ENCODE data around the gene C5orf63. TPM values are rescaled to one million over a fixed set of nuclear protein-coding genes. Genes with fewer than 3 reads are reported as not detected.
A peak's percentile ranks its signal among the peaks of the same experiment; 100 is the strongest.

The C5orf63 gene
- total and polyA plus RNA-seq, 2 experiments from 2014 or later = 6.8 to 10.5 TPM

DNA sequence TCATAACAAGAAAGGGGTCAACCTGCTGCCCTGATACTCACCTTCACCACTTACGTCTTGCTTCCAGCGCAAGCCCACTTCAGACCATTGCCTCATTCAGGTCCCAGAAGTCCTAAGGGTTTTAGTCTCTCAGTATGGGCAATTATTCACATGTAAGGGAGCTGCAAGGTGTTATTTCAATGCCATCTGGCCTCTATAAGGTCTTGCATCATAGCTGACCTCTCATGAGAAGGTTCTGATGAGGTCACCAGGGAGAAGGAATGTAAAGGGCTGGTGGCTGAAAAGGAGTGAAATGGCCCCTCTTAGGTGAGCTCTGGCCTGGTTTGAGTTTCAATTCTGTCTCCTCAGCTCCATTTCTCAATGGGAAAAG is 41.5 kb downstream of the C5orf63 start (continued):
- TF ChIP-seq, protein P1, sequence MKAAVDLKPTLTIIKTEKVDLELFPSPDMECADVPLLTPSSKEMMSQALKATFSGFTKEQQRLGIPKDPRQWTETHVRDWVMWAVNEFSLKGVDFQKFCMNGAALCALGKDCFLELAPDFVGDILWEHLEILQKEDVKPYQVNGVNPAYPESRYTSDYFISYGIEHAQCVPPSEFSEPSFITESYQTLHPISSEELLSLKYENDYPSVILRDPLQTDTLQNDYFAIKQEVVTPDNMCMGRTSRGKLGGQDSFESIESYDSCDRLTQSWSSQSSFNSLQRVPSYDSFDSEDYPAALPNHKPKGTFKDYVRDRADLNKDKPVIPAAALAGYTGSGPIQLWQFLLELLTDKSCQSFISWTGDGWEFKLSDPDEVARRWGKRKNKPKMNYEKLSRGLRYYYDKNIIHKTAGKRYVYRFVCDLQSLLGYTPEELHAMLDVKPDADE (IDR thresholded peaks at IDR 0.05) = no peak
- TF ChIP-seq, protein P2, sequence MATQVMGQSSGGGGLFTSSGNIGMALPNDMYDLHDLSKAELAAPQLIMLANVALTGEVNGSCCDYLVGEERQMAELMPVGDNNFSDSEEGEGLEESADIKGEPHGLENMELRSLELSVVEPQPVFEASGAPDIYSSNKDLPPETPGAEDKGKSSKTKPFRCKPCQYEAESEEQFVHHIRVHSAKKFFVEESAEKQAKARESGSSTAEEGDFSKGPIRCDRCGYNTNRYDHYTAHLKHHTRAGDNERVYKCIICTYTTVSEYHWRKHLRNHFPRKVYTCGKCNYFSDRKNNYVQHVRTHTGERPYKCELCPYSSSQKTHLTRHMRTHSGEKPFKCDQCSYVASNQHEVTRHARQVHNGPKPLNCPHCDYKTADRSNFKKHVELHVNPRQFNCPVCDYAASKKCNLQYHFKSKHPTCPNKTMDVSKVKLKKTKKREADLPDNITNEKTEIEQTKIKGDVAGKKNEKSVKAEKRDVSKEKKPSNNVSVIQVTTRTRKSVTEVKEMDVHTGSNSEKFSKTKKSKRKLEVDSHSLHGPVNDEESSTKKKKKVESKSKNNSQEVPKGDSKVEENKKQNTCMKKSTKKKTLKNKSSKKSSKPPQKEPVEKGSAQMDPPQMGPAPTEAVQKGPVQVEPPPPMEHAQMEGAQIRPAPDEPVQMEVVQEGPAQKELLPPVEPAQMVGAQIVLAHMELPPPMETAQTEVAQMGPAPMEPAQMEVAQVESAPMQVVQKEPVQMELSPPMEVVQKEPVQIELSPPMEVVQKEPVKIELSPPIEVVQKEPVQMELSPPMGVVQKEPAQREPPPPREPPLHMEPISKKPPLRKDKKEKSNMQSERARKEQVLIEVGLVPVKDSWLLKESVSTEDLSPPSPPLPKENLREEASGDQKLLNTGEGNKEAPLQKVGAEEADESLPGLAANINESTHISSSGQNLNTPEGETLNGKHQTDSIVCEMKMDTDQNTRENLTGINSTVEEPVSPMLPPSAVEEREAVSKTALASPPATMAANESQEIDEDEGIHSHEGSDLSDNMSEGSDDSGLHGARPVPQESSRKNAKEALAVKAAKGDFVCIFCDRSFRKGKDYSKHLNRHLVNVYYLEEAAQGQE (IDR thresholded peaks at IDR 0.05; ENCODE audit: unreplicated experiment) = no peak
- TF ChIP-seq, protein P3, sequence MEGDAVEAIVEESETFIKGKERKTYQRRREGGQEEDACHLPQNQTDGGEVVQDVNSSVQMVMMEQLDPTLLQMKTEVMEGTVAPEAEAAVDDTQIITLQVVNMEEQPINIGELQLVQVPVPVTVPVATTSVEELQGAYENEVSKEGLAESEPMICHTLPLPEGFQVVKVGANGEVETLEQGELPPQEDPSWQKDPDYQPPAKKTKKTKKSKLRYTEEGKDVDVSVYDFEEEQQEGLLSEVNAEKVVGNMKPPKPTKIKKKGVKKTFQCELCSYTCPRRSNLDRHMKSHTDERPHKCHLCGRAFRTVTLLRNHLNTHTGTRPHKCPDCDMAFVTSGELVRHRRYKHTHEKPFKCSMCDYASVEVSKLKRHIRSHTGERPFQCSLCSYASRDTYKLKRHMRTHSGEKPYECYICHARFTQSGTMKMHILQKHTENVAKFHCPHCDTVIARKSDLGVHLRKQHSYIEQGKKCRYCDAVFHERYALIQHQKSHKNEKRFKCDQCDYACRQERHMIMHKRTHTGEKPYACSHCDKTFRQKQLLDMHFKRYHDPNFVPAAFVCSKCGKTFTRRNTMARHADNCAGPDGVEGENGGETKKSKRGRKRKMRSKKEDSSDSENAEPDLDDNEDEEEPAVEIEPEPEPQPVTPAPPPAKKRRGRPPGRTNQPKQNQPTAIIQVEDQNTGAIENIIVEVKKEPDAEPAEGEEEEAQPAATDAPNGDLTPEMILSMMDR (conservative IDR thresholded peaks at IDR 0.05; ENCODE audit: low read depth in 2 of 2) = no peak
- no peak for TF ChIP-seq POLR2AphosphoS5 (IDR thresholded peaks at IDR 0.05; ENCODE audit: low read depth)

DNA sequence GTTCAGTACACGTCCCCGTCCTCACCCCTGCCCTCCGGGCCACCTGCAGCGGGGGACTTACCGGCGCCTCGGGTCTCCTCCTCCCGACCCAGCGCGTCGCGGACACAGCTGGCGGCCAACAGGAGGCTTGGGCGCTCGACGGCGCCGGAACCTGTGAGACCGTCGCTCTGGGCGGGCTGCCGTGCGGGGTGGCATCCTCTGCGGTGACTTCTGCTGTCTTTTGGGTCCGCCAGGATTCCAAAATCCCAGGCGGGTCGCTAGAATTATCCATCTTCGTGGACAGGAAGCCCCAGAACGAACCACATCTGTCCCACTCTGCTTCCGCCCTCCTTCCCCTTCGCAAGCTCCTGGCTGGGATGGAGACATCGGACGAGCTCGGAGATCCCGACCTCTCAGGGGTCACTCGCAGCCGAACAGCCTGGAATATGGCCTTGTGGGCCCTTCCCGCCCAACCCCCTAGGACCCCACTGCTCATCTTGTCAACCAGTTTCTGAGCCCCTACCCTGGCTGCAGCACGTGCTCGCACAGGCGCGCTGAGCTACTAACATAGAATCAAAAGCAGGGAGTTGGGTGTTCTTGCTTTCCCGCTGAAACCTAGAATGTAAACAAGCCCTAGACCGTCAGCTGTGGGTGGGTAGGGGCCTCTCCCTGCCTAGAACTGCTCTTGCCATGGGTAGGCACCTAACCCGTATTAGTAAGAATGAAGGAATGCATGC is 42.0 kb downstream of the C5orf63 start:
- H3K27me3 Mint-ChIP-seq (ENCODE audit: insufficient read depth, low read depth, poor library complexity) = peaks cover 20% of the 10 kb centered on the region

More for the DNA sequence above, 42.0 kb downstream of the C5orf63 start:
- H3K27ac Mint-ChIP-seq = no peak overlapping the region
- DNase-seq (ENCODE audit: low spot score) = peak; percentile 62
- peaks cover 5% of the 10 kb centered on the region; the same call in 1 of the 2 replicates for H3K9me2 ChIP-seq (ENCODE audit: insufficient read depth)
- peak overlapping the region; percentile 96 for H2AFZ ChIP-seq
- peaks cover 41% of the 10 kb centered on the region for H3K27me3 ChIP-seq (ENCODE audit: insufficient read depth)
- H3K9me3 Mint-ChIP-seq = 0 out of 3 replicates have a peak, but pooled peaks cover 2% of the 10 kb centered on the region
- peak; percentile 15 for ATAC-seq
- peaks cover 21% of the 10 kb centered on the region for H3K79me2 ChIP-seq (replicated peaks; ENCODE audit: insufficient read depth)
- peaks cover 8% of the 10 kb centered on the region for H3F3A ChIP-seq (replicated peaks; ENCODE audit: low read depth)
- peaks cover 6% of the 10 kb centered on the region; the same call in 1 of the 2 replicates for H4K20me1 ChIP-seq (replicated peaks; ENCODE audit: insufficient read depth)
- peaks cover 28% of the 10 kb centered on the region for H3K4me1 ChIP-seq (ENCODE audit: insufficient read depth)
- peak overlapping the region; percentile 91 for H3K4me2 ChIP-seq
- peak; percentile 53 for TF ChIP-seq EZH2 (IDR thresholded peaks at IDR 0.05; ENCODE audit: low read depth, unreplicated experiment)
- TF ChIP-seq, protein P4, sequence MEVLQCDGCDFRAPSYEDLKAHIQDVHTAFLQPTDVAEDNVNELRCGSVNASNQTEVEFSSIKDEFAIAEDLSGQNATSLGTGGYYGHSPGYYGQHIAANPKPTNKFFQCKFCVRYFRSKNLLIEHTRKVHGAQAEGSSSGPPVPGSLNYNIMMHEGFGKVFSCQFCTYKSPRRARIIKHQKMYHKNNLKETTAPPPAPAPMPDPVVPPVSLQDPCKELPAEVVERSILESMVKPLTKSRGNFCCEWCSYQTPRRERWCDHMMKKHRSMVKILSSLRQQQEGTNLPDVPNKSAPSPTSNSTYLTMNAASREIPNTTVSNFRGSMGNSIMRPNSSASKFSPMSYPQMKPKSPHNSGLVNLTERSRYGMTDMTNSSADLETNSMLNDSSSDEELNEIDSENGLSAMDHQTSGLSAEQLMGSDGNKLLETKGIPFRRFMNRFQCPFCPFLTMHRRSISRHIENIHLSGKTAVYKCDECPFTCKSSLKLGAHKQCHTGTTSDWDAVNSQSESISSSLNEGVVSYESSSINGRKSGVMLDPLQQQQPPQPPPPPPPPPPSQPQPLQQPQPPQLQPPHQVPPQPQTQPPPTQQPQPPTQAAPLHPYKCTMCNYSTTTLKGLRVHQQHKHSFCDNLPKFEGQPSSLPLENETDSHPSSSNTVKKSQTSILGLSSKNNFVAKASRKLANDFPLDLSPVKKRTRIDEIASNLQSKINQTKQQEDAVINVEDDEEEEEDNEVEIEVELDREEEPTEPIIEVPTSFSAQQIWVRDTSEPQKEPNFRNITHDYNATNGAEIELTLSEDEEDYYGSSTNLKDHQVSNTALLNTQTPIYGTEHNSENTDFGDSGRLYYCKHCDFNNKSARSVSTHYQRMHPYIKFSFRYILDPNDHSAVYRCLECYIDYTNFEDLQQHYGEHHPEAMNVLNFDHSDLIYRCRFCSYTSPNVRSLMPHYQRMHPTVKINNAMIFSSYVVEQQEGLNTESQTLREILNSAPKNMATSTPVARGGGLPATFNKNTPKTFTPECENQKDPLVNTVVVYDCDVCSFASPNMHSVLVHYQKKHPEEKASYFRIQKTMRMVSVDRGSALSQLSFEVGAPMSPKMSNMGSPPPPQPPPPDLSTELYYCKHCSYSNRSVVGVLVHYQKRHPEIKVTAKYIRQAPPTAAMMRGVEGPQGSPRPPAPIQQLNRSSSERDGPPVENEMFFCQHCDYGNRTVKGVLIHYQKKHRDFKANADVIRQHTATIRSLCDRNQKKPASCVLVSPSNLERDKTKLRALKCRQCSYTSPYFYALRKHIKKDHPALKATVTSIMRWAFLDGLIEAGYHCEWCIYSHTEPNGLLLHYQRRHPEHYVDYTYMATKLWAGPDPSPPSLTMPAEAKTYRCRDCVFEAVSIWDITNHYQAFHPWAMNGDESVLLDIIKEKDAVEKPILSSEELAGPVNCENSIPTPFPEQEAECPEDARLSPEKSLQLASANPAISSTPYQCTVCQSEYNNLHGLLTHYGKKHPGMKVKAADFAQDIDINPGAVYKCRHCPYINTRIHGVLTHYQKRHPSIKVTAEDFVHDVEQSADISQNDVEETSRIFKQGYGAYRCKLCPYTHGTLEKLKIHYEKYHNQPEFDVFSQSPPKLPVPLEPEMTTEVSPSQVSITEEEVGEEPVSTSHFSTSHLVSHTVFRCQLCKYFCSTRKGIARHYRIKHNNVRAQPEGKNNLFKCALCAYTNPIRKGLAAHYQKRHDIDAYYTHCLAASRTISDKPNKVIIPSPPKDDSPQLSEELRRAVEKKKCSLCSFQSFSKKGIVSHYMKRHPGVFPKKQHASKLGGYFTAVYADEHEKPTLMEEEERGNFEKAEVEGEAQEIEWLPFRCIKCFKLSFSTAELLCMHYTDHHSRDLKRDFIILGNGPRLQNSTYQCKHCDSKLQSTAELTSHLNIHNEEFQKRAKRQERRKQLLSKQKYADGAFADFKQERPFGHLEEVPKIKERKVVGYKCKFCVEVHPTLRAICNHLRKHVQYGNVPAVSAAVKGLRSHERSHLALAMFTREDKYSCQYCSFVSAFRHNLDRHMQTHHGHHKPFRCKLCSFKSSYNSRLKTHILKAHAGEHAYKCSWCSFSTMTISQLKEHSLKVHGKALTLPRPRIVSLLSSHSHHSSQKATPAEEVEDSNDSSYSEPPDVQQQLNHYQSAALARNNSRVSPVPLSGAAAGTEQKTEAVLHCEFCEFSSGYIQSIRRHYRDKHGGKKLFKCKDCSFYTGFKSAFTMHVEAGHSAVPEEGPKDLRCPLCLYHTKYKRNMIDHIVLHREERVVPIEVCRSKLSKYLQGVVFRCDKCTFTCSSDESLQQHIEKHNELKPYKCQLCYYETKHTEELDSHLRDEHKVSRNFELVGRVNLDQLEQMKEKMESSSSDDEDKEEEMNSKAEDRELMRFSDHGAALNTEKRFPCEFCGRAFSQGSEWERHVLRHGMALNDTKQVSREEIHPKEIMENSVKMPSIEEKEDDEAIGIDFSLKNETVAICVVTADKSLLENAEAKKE (CRISPR knock-in tag; IDR thresholded peaks at IDR 0.05) = no peak
- no peaks in the 10 kb centered on the region for H3K36me3 Mint-ChIP-seq (ENCODE audit: low read depth)
- peak overlapping the region; percentile 76 for H3K4me3 ChIP-seq
- no peaks in the 10 kb centered on the region for H3K36me3 ChIP-seq (ENCODE audit: insufficient read depth)
- peak overlapping the region; percentile 23; the same call in 1 of the 2 replicates for H3K27ac ChIP-seq (ENCODE audit: low read depth)
- peaks cover 27% of the 10 kb centered on the region for H3K4me1 Mint-ChIP-seq
- H3K4me3 Mint-ChIP-seq = peak overlapping the region; percentile 83
